HG02973 (cell line): ENCODE measurements around the gene UNKL.

Experiments used
- ATAC-seq: cut with Tn5 transposase; IDR thresholded peaks from one replicate; pipeline ENCODE4 v1.9.1; 2021; ENCODE audit warnings: moderate library complexity; ENCODE audit not compliant: unreplicated experiment

UNKL gene

DNA sequence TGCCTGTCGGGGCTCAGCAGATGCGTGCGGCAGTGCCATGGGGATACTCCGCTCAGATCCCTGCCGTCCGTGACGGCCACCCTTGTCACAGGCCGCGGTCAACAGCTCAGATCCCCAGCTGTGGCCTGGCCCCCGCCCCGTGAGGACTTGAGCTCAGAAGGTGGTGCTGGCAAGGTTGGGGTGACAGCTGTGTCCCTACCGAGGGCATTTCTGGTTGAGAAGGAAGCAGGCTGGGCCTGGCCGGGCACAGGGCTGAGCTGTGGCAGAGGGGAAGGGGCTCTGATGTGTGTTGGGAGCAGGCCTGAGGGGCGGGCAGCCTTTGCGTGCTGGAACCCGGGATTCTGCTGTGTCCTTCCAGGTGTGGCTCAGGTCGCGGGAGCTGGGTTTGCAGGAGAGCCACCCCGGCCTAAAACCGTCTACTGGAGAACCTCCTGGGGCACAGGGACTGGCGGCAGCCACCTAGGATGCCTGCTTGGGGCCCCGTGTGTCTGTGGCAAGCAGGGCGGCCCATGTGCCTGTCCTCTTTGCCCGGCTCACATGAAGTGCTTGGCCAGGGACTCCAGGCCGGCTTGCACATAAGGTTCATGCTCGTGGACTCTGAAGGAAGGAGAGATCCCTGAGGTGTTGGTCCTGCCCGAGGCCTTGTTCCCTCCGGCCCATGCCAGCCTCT, 100.0 kb downstream of the UNKL start:
- no peak for ATAC-seq

DNA sequence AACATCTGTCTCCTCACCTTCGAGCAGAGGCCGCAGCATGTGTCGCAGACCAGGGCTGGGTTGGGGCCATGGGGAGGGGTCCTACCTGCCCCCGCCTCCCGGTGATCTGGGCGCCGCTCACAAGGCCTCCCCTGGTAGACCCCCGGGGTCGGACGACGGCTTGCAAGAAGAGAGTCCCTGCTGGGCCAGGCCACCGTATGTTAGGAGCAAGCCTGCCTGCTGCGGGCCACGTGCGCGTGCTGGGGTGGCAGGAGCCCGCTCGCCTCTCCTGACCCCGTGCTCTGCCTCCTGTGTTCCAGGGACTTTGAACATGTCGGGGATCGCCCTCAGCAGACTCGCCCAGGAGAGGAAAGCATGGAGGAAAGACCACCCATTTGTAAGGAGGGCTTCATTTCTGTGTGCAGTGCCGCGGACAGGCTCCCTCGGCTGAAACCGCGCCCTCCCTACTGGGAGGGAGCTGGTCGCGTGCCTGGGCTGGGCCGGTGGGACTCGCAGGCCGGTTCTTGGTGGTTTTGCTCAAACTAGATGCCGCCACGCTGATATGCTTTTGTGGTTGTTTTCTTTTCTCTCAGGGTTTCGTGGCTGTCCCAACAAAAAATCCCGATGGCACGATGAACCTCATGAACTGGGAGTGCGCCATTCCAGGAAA, 100.7 kb downstream of the UNKL start:
- no peak for ATAC-seq
